GM18868 (cell line): Measurements from ENCODE around the gene SRGAP2B.
"Not testable (repeated sequence)": the region's sequence is repeated elsewhere in the genome, so short reads cannot be mapped to it uniquely, and the experiment has no call there.

Experiments used
- ATAC-seq: cut with Tn5 transposase; IDR thresholded peaks from one replicate; pipeline ENCODE4 v1.9.1; 2021; ENCODE audit warnings: mild to moderate bottlenecking, moderate library complexity; ENCODE audit not compliant: unreplicated experiment

The SRGAP2B gene

GRCh38 chr1:145093517-145094149 is 1.5 kb downstream of the SRGAP2B start:
- not testable (repeated sequence) for ATAC-seq

- ATAC-seq, result not testable (repeated sequence)
Measured at GRCh38 chr1:145082483-145083255, 12.5 kb downstream of the SRGAP2B start.

- not testable (repeated sequence) for ATAC-seq
Measured at GRCh38 chr1:145080193-145080592, 14.9 kb downstream of the SRGAP2B start.

GRCh38 chr1:145079737-145080136 is 15.4 kb downstream of the SRGAP2B start:
- ATAC-seq, result not testable (repeated sequence)

- not testable (repeated sequence) for ATAC-seq
Measured at GRCh38 chr1:145078787-145079370, 16.2 kb downstream of the SRGAP2B start.

- ATAC-seq, result not testable (repeated sequence)
Measured at GRCh38 chr1:145077872-145078786, 17.0 kb downstream of the SRGAP2B start.

- not testable (repeated sequence) for ATAC-seq
Measured at GRCh38 chr1:145076877-145077276, 18.3 kb downstream of the SRGAP2B start.

- ATAC-seq, result not testable (repeated sequence)
Measured at GRCh38 chr1:145074021-145074559, 21.0 kb downstream of the SRGAP2B start.

GRCh38 chr1:145071569-145071968 is 23.6 kb downstream of the SRGAP2B start:
- not testable (repeated sequence) for ATAC-seq

- not testable (repeated sequence) for ATAC-seq
Measured at GRCh38 chr1:145066486-145066885, 28.6 kb downstream of the SRGAP2B start.

GRCh38 chr1:145065194-145065826 is 29.8 kb downstream of the SRGAP2B start:
- peak; percentile 86 for ATAC-seq

GRCh38 chr1:145063941-145064648 is 31.0 kb downstream of the SRGAP2B start:
- not testable (repeated sequence) for ATAC-seq

GRCh38 chr1:145063285-145063684 is 31.8 kb downstream of the SRGAP2B start:
- ATAC-seq, result not testable (repeated sequence)

GRCh38 chr1:145058184-145058583 is 36.9 kb downstream of the SRGAP2B start:
- peak; percentile 35 for ATAC-seq

GRCh38 chr1:145055217-145055760 is 39.8 kb downstream of the SRGAP2B start:
- peak; percentile 99 for ATAC-seq

- not testable (repeated sequence) for ATAC-seq
Measured at GRCh38 chr1:145053428-145053827, 41.7 kb downstream of the SRGAP2B start.

GRCh38 chr1:145052019-145052776 is 42.9 kb downstream of the SRGAP2B start:
- ATAC-seq, result not testable (repeated sequence)

- ATAC-seq, result not testable (repeated sequence)
Measured at GRCh38 chr1:145048181-145048856, 46.8 kb downstream of the SRGAP2B start.
